Skeletal muscle satellite cell (primary cell): ENCODE data around the gene LPO.

Source experiments
- H3K27me3 ChIP-seq: 2 replicates; pipeline ENCODE4 v1.7.0; 2013; ENCODE audit warnings: low read length; ENCODE audit not compliant: control insufficient read depth, insufficient read depth
- H3K36me3 ChIP-seq: 2 replicates; pipeline ENCODE4 v1.7.0; 2013; ENCODE audit warnings: mild to moderate bottlenecking, control low read depth, low read length; ENCODE audit not compliant: insufficient read depth
- H3K4me1 ChIP-seq: 2 replicates; pipeline ENCODE4 v1.7.0; 2013; ENCODE audit warnings: low read length; ENCODE audit not compliant: control insufficient read depth, insufficient read depth
- H3K4me2 ChIP-seq: 2 replicates; pipeline ENCODE4 v1.7.0; 2013; ENCODE audit warnings: mild to moderate bottlenecking, low read length
- H3K4me3 ChIP-seq: 2 replicates; pipeline ENCODE4 v1.7.0; 2013; ENCODE audit warnings: low read length
- H3K9ac ChIP-seq: 2 replicates; pipeline ENCODE4 v1.7.0; 2013; ENCODE audit warnings: mild to moderate bottlenecking, low read depth, low read length, moderate library complexity
- H3K9me3 ChIP-seq: replicated peaks from 2 replicates; pipeline ENCODE4 v1.7.0; 2013; ENCODE audit warnings: mild to moderate bottlenecking, control low read depth, low read length

Gene LPO

GRCh38 chr17:58265271-58265670 is 26.9 kb downstream of the LPO start:
- H3K27me3 ChIP-seq, result peaks cover 48% of the 10 kb centered on the region
- H3K4me3 ChIP-seq, result no peak overlapping the region
- H3K36me3 ChIP-seq, result no peaks in the 10 kb centered on the region
- H3K9ac ChIP-seq, result no peak overlapping the region
- no peaks in the 10 kb centered on the region for H3K9me3 ChIP-seq
- H3K4me2 ChIP-seq, result no peak overlapping the region
- H3K4me1 ChIP-seq, result no peaks in the 10 kb centered on the region

DNA sequence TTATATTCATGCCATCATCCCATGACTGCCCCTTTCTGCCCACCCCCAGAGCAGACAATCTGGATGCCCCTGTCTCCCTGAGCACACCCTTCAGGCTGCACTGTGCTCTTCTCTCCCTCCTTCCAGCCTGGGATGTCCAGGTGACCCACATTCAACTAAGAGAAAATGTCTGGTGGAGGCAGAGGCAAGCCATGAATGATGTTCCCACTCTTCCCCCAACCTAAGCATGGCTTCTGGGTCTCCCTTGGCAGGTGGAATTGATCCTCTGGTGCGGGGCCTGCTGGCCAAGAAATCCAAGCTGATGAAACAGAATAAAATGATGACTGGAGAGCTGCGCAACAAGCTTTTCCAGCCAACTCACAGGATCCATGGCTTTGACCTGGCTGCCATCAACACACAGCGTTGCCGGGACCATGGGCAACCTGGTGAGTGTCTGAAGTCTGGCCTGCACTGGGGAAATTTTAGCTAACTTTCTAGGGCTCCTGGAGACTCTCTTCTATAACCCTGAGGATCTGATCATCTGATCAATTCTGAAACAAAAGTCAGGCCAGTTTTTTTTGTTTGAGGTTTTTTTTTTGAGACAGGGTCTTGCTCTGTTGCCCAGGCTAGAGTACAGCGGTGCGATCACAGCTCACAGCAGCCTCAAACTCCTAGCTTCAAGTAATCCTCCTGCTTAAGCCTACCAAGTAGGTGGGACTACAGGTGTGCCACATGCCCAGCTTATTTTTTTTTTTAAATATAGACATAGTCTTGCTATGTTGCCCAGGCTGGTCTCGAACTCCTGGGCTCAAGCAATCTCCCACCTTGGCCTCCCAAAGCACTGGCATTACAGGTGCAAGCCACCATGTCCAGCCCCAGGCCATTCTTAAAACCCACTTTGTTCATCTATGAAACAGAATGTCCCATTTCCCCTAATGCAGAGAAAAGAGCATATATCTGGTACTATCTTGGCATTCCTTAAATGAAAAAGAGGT is 27.8 kb downstream of the LPO start:
- H3K4me2 ChIP-seq, result no peak overlapping the region
- peaks cover 40% of the 10 kb centered on the region for H3K27me3 ChIP-seq
- no peaks in the 10 kb centered on the region for H3K9me3 ChIP-seq

GRCh38 chr17:58267347-58268324 is 29.3 kb downstream of the LPO start:
- Histone ChIP-seq H3K4me2 (no peak overlapping the region), H3K27me3 (peaks cover 32% of the 10 kb centered on the region), H3K9ac (no peak overlapping the region), H3K36me3 (no peaks in the 10 kb centered on the region), H3K4me1 (no peaks in the 10 kb centered on the region), H3K9me3 (no peaks in the 10 kb centered on the region), H3K4me3 (no peak overlapping the region)

More for the DNA sequence above, 27.8 kb downstream of the LPO start:
- Histone ChIP-seq H3K9ac (no peak overlapping the region), H3K4me3 (no peak overlapping the region), H3K4me1 (no peaks in the 10 kb centered on the region), H3K36me3 (no peaks in the 10 kb centered on the region)

- H3K4me3 ChIP-seq, result no peak overlapping the region
- no peaks in the 10 kb centered on the region for H3K36me3 ChIP-seq
- no peak overlapping the region for H3K4me2 ChIP-seq
- H3K27me3 ChIP-seq, result peaks cover 27% of the 10 kb centered on the region
- H3K9ac ChIP-seq, result no peak overlapping the region
- H3K9me3 ChIP-seq, result no peaks in the 10 kb centered on the region
- no peaks in the 10 kb centered on the region for H3K4me1 ChIP-seq
These were observed 29.9 kb downstream of the LPO start for GRCh38 chr17:58268326-58268725.

DNA sequence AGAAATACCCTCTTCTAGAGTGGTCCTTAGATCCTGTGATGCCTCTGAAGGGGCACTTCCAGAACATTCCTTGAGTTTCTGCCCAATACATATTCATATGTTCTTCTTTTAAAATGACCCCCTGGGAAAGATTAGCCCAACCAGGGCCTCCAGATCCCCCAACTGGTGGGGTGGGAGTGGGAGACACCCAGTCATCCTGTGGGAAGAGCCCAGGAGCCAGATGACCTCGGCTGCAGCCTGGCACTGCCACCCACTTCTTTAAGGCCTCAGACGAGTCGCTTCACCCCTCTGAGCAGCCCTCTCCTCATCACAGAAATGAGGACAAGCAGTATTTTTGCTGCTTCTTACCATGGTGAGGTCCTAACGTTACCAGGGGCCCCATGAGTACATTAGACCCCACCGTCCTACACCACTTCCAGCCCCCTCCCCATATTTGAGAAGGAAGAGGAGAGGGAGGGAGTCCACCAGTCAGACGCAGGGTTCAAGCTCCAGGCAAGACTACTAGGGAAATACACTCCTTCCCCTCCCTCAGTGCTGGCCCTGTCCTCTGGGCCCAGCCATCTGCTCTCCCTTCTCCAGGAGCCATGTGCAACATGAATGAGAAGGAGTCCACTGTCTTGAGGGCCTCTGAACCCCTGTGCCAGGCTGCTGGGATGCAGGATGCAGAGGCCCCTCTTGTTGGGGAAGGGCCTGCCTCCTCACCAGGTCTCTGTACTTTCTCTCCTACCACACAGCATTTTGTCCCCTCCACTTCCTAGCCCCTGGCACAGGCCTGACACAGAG is 30.6 kb downstream of the LPO start:
- peaks cover 22% of the 10 kb centered on the region for H3K27me3 ChIP-seq
- no peaks in the 10 kb centered on the region for H3K4me1 ChIP-seq
- no peak overlapping the region for H3K4me3 ChIP-seq
- no peak overlapping the region for H3K4me2 ChIP-seq
- no peaks in the 10 kb centered on the region for H3K9me3 ChIP-seq
- H3K9ac ChIP-seq, result no peak overlapping the region
- H3K36me3 ChIP-seq, result no peaks in the 10 kb centered on the region

DNA sequence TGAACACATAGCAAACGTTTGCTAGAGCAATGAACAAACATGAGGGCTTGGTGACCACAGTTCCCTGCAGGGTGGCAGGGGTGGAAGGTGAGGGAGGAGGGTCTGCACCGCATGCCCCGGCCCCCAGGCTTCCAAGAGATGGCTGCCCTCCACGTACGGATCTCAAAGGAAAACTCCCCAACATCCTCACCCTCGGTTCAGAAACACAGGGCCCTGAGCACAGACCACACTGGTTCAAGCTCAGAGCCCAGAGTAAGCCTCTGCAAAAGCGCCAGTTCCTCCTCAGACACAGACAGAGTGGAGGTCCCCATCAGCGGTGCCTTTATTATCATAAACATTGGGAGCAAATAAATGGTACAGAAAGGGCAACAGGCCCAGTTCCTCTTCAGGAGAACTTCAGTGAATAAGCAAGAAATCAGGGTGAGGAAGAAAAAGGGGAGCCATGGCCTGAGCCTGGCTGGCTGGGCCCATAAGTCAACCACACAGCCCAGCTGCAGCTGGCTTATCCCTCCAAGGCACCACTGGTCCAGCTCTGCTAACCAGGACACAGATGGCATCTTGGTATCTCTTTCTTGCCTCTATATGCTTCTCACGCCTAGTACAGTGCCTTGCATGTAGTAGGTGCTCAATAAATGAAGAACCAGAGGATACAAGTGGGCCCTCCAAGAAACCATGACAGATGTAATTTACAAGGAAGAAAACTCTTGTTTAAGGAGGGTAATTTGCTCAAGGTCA is 31.3 kb downstream of the LPO start:
- H3K27me3 ChIP-seq, result peaks cover 16% of the 10 kb centered on the region
- H3K9me3 ChIP-seq, result no peaks in the 10 kb centered on the region
- H3K4me1 ChIP-seq, result no peaks in the 10 kb centered on the region
- H3K4me3 ChIP-seq, result no peak overlapping the region
- no peaks in the 10 kb centered on the region for H3K36me3 ChIP-seq
- no peak overlapping the region for H3K9ac ChIP-seq
- H3K4me2 ChIP-seq, result no peak overlapping the region

DNA sequence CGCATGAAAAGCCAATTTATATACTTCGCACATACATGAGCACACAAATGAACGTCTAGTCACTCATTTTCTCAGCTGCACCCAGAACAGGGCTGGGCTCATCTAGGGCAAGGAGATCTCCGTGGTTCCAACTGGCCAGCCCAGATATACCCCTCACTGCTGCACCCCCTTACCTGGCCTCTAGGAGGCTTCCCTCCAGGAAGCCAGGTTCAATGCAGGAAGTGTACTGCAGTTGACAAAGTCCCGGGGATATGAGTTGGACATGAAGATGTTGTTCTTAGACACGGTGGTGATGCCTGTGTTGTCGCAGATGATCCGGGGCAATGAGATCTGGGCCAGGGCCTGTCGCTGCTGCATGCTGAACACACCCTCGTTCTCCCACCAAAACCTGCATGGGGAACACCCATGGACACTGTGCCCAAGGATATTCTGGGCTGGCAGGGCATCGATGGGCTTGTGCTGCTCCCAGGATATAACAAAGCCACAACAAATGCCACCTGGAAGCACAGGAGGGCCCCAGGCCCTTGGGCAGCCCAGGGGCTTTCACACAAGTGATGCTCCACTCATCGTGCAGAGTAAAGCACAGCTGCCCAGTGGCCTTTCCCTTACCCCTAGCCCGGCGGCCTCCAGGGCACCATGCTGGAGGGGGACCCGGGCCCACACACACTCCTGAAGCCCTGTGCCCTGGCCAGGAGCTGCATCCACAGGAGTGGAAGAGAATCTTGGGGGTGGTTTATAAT is 32.3 kb downstream of the LPO start:
- no peak overlapping the region for H3K4me2 ChIP-seq

DNA sequence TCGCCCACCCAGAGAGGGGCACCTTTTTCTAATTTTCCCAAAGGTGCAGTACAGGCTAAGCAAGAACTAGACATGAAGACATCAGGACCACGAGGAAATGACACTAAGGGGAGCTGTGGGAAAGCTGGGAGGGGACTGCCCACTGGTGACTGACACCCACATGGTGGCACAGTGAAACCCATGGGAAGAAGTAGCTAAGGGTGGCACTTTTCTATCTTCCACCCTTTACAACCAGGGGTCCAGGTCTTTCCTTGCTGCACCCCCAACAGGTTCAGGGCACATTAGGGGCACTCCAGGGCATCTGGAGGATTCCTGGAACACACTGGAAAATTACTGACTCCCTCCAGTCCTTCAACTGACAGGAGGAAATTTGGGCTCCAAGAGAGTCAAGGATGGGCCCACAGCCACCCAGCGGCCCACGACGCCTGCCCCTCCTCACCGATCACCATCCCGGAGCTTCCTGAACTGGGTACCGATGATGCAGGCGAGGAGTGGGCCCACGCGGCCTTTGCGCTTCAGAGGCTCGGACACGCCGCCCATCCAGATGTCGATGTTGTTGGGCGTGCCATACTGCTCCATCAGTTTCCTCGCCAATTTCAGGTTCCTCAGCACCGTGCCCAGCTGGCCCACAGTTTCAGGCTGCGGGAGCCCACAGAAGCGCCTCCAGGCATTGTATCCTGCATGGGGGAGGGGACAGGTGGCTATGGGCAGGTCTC is 33.0 kb downstream of the LPO start:
- H3K4me3 ChIP-seq, result no peak overlapping the region
- H3K4me1 ChIP-seq, result no peaks in the 10 kb centered on the region
- no peak overlapping the region for H3K9ac ChIP-seq
- no peaks in the 10 kb centered on the region for H3K36me3 ChIP-seq
- no peak overlapping the region for H3K4me2 ChIP-seq
- no peaks in the 10 kb centered on the region for H3K9me3 ChIP-seq
- peaks cover 16% of the 10 kb centered on the region for H3K27me3 ChIP-seq

More for the DNA sequence above, 32.3 kb downstream of the LPO start:
- no peak overlapping the region for H3K4me3 ChIP-seq
- peaks cover 12% of the 10 kb centered on the region for H3K27me3 ChIP-seq
- no peak overlapping the region for H3K9ac ChIP-seq
- no peaks in the 10 kb centered on the region for H3K9me3 ChIP-seq
- H3K36me3 ChIP-seq, result no peaks in the 10 kb centered on the region
- no peaks in the 10 kb centered on the region for H3K4me1 ChIP-seq

GRCh38 chr17:58272367-58273280 is 34.2 kb downstream of the LPO start:
- no peaks in the 10 kb centered on the region for H3K36me3 ChIP-seq
- no peak overlapping the region for H3K4me3 ChIP-seq
- H3K9me3 ChIP-seq, result no peaks in the 10 kb centered on the region
- H3K27me3 ChIP-seq, result peaks cover 20% of the 10 kb centered on the region
- no peak overlapping the region for H3K9ac ChIP-seq
- H3K4me1 ChIP-seq, result no peaks in the 10 kb centered on the region
- H3K4me2 ChIP-seq, result no peak overlapping the region
